Measurements from ENCODE around the gene LCN2. TPM values are rescaled to one million over a fixed set of nuclear protein-coding genes. Genes with fewer than 3 reads are reported as not detected.

The LCN2 gene
- total RNA-seq, 2 experiments from 2014 or later, result not detected

DNA sequence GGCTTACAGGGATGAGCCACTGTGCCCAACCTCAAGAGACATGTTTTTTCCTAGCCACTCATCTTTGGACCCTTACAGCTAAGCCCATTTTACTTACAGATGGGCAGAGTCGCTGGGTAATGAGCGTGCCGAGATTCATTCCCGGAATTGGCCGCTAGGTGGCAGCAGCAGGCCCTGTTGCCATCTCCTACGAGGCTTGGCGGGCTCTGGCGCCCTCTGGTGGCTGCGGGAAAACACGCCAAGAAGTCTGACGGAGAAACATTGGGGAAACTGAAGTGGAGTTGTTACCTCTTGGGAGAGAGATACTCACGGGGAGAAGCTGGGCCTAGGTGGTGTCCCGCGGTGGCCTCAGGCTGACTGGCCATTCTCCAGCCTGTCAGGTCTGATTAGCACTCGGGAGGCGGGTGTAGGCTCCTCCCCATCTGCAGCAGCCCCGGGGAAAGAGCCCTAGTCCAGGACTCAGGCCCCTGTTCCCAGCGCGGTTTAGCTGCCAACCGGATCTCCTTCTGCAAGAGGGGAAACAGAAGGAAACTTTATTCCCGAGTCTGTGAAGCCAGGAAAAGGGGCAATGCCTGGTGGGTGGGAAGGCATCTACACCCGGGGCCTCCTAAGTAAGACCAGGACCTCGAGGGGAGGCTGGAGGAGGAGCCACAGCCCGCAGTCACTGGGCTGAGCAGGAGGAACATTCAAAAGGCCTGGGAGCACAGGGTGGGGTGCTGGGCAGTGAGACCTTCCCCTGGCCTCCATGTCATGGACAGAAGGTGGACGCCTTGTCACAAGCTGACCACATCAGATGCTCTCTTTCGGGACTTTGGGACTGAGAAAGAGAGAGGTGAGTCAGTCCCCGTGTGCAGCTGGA lies 31.4 kb upstream of the LCN2 start:
- peak; percentile 97 for DNase-seq
- POLR2A ChIA-PET, result interaction anchor here (0.5 to 1.0 kb wide), 2 partner anchors 10 to 575 kb away, joined by 3 to 4 read pairs; no protein-coding TSS in a partner anchor
- Mint-ChIP-seq H3K27ac (peak overlapping the region; percentile 29), H3K27me3 (no peaks in the 10 kb centered on the region), H3K9me3 (no peaks in the 10 kb centered on the region), H3K36me3 (peaks cover 6% of the 10 kb centered on the region), H3K4me1 (ENCODE audit: low read depth) (peaks cover 8% of the 10 kb centered on the region), H3K4me3 (no peak overlapping the region)
- intact Hi-C loops (cut with micrococcal nuclease), result loop anchor here (1.0 to 5.0 kb wide), 5 partner anchors 10 to 181 kb away; partner anchors contain the start of genes DPM2 and SLC25A25
- CTCF ChIA-PET, result interaction anchor here (0.5 to 2.6 kb wide), 36 partner anchors 9 to 196 kb away, joined by 3 to 48 read pairs (median 6); partner anchors contain the start of genes EEIG1, PIP5KL1 and PTGES2

DNA sequence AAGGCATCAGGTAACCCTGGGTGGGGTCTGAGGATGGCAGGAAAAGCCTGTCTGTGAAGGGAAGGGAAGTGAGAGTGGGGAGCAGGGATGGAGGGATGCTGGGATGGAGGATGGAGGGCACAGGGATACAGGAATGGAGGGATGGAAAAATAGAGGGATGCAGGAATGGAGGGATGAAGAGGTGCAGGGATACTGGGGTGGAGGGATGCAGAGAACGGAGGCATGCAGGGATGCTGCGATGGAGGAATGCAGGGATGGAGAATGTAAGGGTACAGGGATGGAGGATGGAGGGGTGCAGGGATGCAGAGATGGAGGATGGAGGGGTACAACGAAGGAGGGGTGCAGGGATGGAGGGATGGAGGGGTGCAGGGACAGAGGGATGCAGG lies 30.8 kb upstream of the LCN2 start:
- no peak for DNase-seq
- ChIA-PET CTCF (interaction anchor here (0.7 to 2.6 kb wide), 18 partner anchors 9 to 196 kb away, joined by 3 to 48 read pairs (median 10); partner anchors contain the start of genes PIP5KL1 and PTGES2), POLR2A (no interaction called here)
- intact Hi-C loops (cut with micrococcal nuclease), result loop anchor here (5.0 kb wide), 3 partner anchors 81 to 181 kb away; partner anchors contain the start of gene DPM2
- H3K27me3 Mint-ChIP-seq, result no peaks in the 10 kb centered on the region
- H3K36me3 Mint-ChIP-seq, result peaks cover 7% of the 10 kb centered on the region
- no peaks in the 10 kb centered on the region for H3K9me3 Mint-ChIP-seq
- H3K4me1 Mint-ChIP-seq (ENCODE audit: low read depth), result peaks cover 8% of the 10 kb centered on the region
- no peak overlapping the region for H3K27ac Mint-ChIP-seq
- no peak overlapping the region for H3K4me3 Mint-ChIP-seq

DNA sequence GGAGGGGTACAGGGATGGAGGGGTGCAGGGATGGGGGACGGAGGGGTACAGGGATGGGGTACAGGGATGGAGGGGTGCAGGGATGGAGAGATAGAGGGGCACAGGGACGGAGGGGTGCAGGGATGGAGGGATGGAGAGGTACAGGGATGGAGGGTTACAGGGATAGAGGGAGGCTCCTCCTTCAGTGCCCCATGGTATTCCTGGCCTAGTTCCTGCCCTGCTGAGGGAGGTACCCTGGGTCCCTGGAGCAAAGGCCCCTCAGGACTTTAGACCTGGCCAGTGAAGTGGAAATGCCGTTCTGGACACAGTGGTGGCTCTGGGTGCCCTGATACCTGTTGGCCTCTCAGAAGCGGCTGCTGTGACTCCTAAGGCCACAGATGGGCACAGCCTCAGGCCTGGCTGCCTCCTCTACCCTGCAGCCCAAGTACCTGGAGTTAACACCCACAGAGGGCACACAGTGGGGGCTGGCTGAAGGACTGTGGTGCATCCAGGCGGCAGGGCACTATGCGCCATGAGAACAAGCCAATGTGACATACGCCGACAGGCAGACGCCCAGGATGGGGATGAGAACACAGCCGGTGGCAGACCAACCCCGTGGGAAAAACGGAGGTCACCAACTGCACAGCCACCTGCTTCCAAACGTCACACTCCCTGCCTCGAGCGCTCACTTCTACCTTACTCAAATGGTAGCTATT lies 30.1 kb upstream of the LCN2 start:
- POLR2A ChIA-PET, result no interaction called here
- H3K4me1 Mint-ChIP-seq (ENCODE audit: low read depth), result peaks cover 8% of the 10 kb centered on the region
- no peaks in the 10 kb centered on the region for H3K9me3 Mint-ChIP-seq
- peaks cover 8% of the 10 kb centered on the region for H3K36me3 Mint-ChIP-seq
- DNase-seq, result no peak
- no peak overlapping the region for H3K27ac Mint-ChIP-seq
- no peaks in the 10 kb centered on the region for H3K27me3 Mint-ChIP-seq
- CTCF ChIA-PET, result interaction anchor here (0.5 to 2.0 kb wide), 4 partner anchors 10 to 1806 kb away, joined by 3 to 9 read pairs (median 4); no protein-coding TSS in a partner anchor
- intact Hi-C loops (cut with micrococcal nuclease), result loop anchor here (5.0 kb wide), 3 partner anchors 82 to 182 kb away; partner anchors contain the start of gene DPM2
- no peak overlapping the region for H3K4me3 Mint-ChIP-seq

DNA sequence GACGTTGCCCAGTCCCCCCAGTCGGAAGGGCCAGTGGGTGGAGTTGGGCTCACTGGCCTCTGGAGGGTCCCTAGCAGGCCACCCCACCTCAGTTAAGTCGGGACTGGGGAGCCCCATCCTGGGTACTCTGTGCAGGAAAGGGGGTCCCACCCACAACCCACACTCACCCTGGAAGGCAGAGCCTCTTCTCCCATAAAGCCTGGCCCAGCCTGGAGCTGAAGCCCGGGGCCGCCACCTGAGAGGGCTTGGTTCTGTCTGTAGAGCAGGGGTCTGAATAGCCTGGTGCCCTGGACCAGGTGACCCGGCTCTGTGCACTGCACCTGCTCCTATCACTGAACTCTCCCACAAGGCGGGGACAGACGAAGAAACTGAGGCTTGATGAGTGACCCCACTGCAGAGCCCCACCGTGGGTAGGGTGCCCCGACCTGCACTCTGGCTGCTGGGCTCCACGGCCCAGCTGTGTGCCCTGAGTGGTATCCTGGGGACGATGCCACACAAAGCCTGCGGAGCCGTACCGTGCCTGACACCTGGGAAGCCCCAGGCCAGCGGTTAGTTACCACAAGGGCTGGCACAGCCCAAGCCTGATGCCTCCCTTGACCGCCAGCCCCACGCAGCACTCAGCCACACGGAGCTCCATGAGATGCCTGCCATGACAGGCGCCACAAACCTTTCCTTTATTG lies 29.1 kb upstream of the LCN2 start:
- no peak overlapping the region for H3K27ac Mint-ChIP-seq
- DNase-seq, result no peak
- CTCF ChIA-PET, result interaction anchor here (0.5 to 2.0 kb wide), 5 partner anchors 8 to 1805 kb away, joined by 3 to 9 read pairs (median 3); no protein-coding TSS in a partner anchor
- H3K9me3 Mint-ChIP-seq, result no peaks in the 10 kb centered on the region
- POLR2A ChIA-PET, result interaction anchor here (0.8 kb wide), 1 partner anchor 232 kb away, joined by 3 read pairs; no protein-coding TSS in a partner anchor
- H3K27me3 Mint-ChIP-seq, result no peaks in the 10 kb centered on the region
- H3K4me1 Mint-ChIP-seq (ENCODE audit: low read depth), result peaks cover 14% of the 10 kb centered on the region
- H3K36me3 Mint-ChIP-seq, result peaks cover 11% of the 10 kb centered on the region
- H3K4me3 Mint-ChIP-seq, result no peak overlapping the region
- intact Hi-C loops (cut with micrococcal nuclease), result no loop called here

DNA sequence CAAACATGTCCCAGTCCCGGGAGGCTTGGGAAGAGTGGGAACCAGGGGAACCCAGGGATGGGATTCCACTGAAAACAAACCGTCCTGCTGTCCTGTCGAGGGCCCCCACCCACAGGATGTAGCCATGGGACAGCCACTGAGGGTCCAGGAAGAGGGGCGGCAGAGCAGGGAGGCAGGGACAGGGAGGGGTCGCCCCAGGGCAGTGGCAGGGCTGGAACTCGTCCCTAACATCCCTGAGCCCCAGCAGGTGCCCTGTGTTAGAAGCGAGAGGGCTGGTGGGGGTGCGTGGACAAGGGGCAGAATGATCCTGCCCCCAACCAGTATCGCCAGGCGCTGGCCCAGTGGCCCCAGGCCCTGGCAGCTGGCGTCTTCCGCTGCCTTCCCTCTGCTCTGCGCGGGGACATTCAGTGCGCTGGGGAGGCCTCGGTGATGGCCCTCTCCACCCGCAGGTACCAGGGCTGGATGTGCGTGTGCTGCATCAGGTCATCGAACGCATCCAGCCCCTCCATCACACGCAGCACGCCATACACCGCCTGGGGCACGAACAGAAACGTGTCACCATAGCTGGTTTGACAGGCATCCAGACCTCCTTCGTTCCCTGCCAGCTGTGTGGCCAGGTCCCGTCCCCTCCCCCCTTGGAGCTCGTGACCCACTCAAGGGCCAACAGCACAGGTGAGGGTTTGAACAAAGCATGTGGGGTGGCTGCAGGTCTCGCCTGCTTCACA lies 28.4 kb upstream of the LCN2 start:
- intact Hi-C loops (cut with micrococcal nuclease), result no loop called here
- no peak for DNase-seq
- Mint-ChIP-seq H3K27me3 (no peaks in the 10 kb centered on the region), H3K27ac (no peak overlapping the region), H3K4me1 (ENCODE audit: low read depth) (peaks cover 19% of the 10 kb centered on the region), H3K36me3 (peaks cover 11% of the 10 kb centered on the region), H3K9me3 (no peaks in the 10 kb centered on the region), H3K4me3 (no peak overlapping the region)
- ChIA-PET CTCF (interaction anchor here (2.0 kb wide), 1 partner anchor 8 kb away, joined by 9 read pairs; no protein-coding TSS in a partner anchor), POLR2A (interaction anchor here (0.8 kb wide), 1 partner anchor 233 kb away, joined by 3 read pairs; no protein-coding TSS in a partner anchor)

DNA sequence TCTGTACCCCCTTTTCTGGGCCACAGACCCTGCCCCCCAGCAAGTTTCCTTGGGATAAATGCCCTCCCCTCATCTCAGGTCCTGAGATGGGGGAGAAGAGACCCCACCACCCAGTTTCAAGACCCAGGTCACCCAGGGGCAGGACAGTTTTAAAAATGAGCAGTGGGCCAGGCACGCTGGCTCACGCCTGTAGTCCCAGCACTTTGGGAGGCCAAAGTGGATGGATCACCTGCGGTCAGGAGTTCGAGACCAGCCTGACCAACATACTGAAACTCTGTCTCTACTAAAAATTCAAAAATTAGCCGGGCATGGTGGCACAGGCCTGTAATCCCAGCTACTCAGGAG lies 27.8 kb upstream of the LCN2 start:
- no peak overlapping the region for H3K27ac Mint-ChIP-seq
- DNase-seq, result no peak
- CTCF ChIA-PET, result no interaction called here
- intact Hi-C loops (cut with micrococcal nuclease), result no loop called here
- no peak overlapping the region for H3K4me3 Mint-ChIP-seq
- H3K4me1 Mint-ChIP-seq (ENCODE audit: low read depth), result peaks cover 24% of the 10 kb centered on the region
- no peaks in the 10 kb centered on the region for H3K27me3 Mint-ChIP-seq
- H3K36me3 Mint-ChIP-seq, result peaks cover 11% of the 10 kb centered on the region
- POLR2A ChIA-PET, result no interaction called here
- no peaks in the 10 kb centered on the region for H3K9me3 Mint-ChIP-seq

DNA sequence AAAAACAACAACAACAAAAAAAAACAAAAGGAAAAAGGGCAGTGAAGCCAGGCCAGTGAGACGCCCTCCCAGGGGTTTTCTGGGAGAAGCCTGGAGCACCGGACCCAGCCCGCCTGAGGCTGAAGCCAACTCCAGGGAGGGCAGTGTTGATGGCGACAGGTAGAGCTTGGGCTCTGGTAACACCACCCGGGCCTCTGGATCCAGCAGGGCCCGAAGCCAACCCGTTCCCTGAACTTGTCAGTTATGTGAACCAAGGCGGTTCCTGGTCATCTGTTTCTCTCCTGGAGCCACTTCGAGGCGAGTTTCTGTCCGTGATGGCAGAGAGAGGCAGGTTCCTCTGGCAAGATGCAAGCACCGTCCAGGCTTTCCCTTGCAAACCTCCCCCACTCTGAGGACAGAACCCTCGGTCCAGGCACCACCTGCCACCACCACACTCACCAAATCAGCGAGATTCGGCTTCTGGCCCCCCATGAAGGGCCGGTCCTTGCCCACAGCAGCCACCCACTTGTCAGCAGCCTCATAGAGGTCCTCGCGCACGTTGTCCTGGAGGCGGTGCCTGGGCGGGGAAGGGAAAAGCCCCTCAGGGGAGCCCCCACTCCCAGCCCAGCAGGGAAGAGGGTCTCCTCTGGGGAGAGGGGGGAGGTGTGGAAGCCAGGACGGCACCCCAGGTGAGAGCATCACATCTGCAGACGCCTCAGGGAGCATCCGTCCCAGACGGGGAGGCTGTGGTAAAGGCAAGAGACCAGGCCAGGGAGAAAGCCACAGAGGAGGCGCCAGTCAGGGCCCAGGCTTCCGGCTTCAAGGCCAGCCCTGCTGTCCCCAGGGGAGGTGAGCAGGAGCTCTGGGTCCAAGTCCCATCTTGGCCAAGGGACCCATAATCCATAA lies 27.1 kb upstream of the LCN2 start:
- no peaks in the 10 kb centered on the region for H3K9me3 Mint-ChIP-seq
- no peak overlapping the region for H3K4me3 Mint-ChIP-seq
- ChIA-PET CTCF (no interaction called here), POLR2A (no interaction called here)
- H3K27ac Mint-ChIP-seq, result no peak overlapping the region
- no peak for DNase-seq
- no peaks in the 10 kb centered on the region for H3K27me3 Mint-ChIP-seq
- peaks cover 25% of the 10 kb centered on the region for H3K4me1 Mint-ChIP-seq (ENCODE audit: low read depth)
- intact Hi-C loops (cut with micrococcal nuclease), result no loop called here
- H3K36me3 Mint-ChIP-seq, result peaks cover 11% of the 10 kb centered on the region

DNA sequence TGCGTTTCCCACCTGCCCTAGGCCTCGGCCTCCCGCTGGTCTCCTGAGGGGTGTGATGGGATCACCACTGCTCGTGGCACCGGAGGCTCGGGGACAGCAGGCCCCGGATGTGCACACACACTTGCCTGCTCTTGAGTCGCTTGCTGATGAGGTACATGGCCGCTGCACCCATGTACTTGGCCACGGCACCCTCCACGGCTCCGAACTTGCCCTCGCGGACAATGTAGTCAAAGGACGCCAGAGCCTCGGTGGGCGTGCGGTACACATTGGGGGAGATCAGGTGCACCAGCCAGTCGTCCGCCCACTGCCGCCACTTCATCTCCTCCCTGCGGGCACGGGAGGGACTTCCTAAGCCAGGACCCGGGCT lies 26.5 kb upstream of the LCN2 start:
- Mint-ChIP-seq H3K27me3 (no peaks in the 10 kb centered on the region), H3K36me3 (peaks cover 9% of the 10 kb centered on the region), H3K9me3 (no peaks in the 10 kb centered on the region), H3K4me1 (ENCODE audit: low read depth) (peaks cover 21% of the 10 kb centered on the region), H3K4me3 (no peak overlapping the region), H3K27ac (no peak overlapping the region)
- no peak for DNase-seq
- ChIA-PET CTCF (no interaction called here), POLR2A (no interaction called here)
- intact Hi-C loops (cut with micrococcal nuclease), result no loop called here

DNA sequence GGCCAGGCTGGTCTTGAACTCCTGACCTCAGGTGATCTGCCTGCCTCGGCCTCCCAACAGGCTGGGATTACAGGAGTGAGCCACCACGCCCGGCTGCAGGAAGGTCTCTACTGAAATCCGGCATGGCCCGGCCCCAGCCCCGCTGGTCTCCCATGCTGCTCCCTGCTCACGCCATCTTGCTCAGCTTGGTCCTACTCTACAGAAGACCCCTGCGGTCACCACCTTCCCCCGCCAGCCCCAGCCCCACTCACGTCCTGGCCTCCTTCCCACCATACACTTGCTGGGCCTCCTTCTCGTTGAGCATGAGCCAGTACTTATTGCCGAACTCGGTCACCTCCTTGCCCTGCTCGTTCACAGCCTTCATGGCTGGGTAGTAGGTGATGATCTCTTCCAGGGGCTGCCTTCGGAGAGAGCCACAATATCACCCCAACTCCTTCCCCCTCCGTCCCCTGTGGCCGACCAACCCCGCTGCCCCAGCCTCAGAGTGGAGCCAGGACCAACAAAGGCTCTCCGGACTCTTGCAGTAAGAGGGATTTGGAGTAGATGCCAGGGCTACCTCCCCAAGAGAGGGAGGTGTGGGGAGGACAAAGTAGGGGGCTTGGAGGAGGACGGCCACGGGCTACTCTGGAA lies 25.7 kb upstream of the LCN2 start:
- Mint-ChIP-seq H3K27me3 (no peaks in the 10 kb centered on the region), H3K36me3 (peaks cover 9% of the 10 kb centered on the region), H3K4me3 (no peak overlapping the region), H3K9me3 (no peaks in the 10 kb centered on the region), H3K4me1 (ENCODE audit: low read depth) (peaks cover 19% of the 10 kb centered on the region), H3K27ac (no peak overlapping the region)
- intact Hi-C loops (cut with micrococcal nuclease), result no loop called here
- CTCF ChIA-PET, result interaction anchor here (1.5 to 2.9 kb wide), 2 partner anchors 89 to 179 kb away, joined by 3 to 11 read pairs; no protein-coding TSS in a partner anchor
- POLR2A ChIA-PET, result no interaction called here
- no peak for DNase-seq

DNA sequence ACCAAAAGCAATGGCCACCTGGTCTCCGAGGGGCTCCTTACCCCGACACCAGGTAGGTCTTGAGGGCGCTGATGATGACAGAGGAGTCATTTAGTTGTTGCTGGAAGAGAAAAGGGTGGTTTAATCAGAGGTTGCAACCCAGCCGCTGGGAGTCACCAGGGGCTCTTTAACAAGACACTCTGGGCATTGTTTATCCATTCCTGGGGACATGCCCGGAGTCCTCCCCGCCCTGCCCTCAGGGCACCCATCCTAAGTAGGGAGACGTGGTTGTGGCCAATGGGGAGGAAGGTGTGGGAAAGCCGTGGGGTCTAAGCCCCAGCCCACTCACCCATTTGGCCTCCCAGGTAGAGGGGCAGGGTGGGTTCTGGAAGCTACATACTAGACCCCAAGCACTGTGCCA lies 24.8 kb upstream of the LCN2 start:
- Mint-ChIP-seq H3K4me3 (no peak overlapping the region), H3K36me3 (peaks cover 9% of the 10 kb centered on the region), H3K27ac (no peak overlapping the region), H3K9me3 (no peaks in the 10 kb centered on the region), H3K27me3 (no peaks in the 10 kb centered on the region), H3K4me1 (ENCODE audit: low read depth) (peaks cover 26% of the 10 kb centered on the region)
- no peak for DNase-seq
- ChIA-PET CTCF (interaction anchor here (0.6 to 2.9 kb wide), 7 partner anchors 9 to 180 kb away, joined by 3 to 11 read pairs (median 4); partner anchors contain the start of gene SLC25A25), POLR2A (no interaction called here)
- intact Hi-C loops (cut with micrococcal nuclease), result no loop called here
